ENCODE measurements around the gene SMTNL2. TPM values are rescaled to one million over a fixed set of nuclear protein-coding genes. Genes with fewer than 3 reads are reported as not detected.

The SMTNL2 gene
- total and polyA plus RNA-seq, 2 of the 4 experiments (the other 2 are of a cell fraction), result not detected

- DNase-seq (no peak), ATAC-seq (ENCODE audit: low read depth) (no peak)
- ChIA-PET POLR2A (ENCODE audit: unreplicated experiment) (no interaction called here), CTCF (interaction anchor here (1.0 kb wide), 1 partner anchor 25 kb away, joined by 3 read pairs; no protein-coding TSS in a partner anchor)
- Histone ChIP-seq H3K4me2 (ENCODE audit: low read depth, low read length) (no peak overlapping the region), H3K56ac (ENCODE audit: extremely low read depth, insufficient read depth, low read length) (no peak overlapping the region), H4K91ac (ENCODE audit: insufficient read depth, low read depth, low read length) (no peak overlapping the region), H3K4me3 (ENCODE audit: insufficient read depth, low read depth, low read length) (no peak overlapping the region), H2BK20ac (ENCODE audit: low read depth, low read length) (no peak overlapping the region), H3K9me3 (ENCODE audit: control insufficient read depth, insufficient read depth, low read length) (no peaks in the 10 kb centered on the region), H3K4ac (ENCODE audit: low read depth, low read length) (no peak overlapping the region), H3K23ac (ENCODE audit: low read depth, low read length) (no peak overlapping the region), H2BK120ac (ENCODE audit: low read depth, low read length) (no peak overlapping the region), H4K20me1 (ENCODE audit: insufficient read depth, low read length) (peaks cover 15% of the 10 kb centered on the region), H2AFZ (replicated peaks; ENCODE audit: low read length, poor library complexity) (no peak overlapping the region), H3K36me3 (ENCODE audit: control insufficient read depth, insufficient read depth, low read length) (peaks cover 62% of the 10 kb centered on the region), H4K8ac (ENCODE audit: low read depth in 2 of 2, low read length in 2 of 2) (no peak overlapping the region), H2AK5ac (ENCODE audit: low read depth, low read length) (no peak overlapping the region), H4K5ac (ENCODE audit: low read depth, low read length) (no peak overlapping the region), H3K9me1 (ENCODE audit: insufficient read depth, low read length) (no peaks in the 10 kb centered on the region), H3K27ac (ENCODE audit: insufficient read depth, low read length) (no peak overlapping the region), H3K14ac (replicated peaks; ENCODE audit: low read depth, low read length) (no peak overlapping the region), H3K79me1 (ENCODE audit: low read depth in 1 of 2, low read length in 2 of 2) (no peaks in the 10 kb centered on the region; a peak in 1 of 4 replicates), H2AK9ac (replicated peaks; ENCODE audit: low read depth, low read length, poor library complexity) (no peak overlapping the region), H2BK15ac (ENCODE audit: low read depth, low read length) (no peak overlapping the region), H3K27me3 (ENCODE audit: control insufficient read depth, insufficient read depth, low read length) (no peaks in the 10 kb centered on the region), H3K18ac (ENCODE audit: low read depth, low read length) (no peak overlapping the region), H3K4me1 (ENCODE audit: control insufficient read depth, insufficient read depth, low read length) (peaks cover 3% of the 10 kb centered on the region; the same call in 1 of the 2 replicates), H3K9ac (ENCODE audit: low read depth, low read length) (no peak overlapping the region), H2BK5ac (ENCODE audit: low read depth, low read length, poor library complexity, severe bottlenecking) (no peak overlapping the region)
- in situ Hi-C loops (cut with MboI; ENCODE audit: low sequenced_read_pairs), result no loop called here
- BruUV-seq (replicated peaks), result no TSS peak
- TF ChIP-seq RCOR1 (IDR thresholded peaks at IDR 0.05; ENCODE audit: insufficient replicate concordance, low read length) (no peak), FOS (IDR thresholded peaks at IDR 0.05; ENCODE audit: low read depth, low read length) (no peak)
- WGBS, 2 experiments (ENCODE audit: extremely low coverage in 2 of 2, insufficient read length in 1 of 2), result 97% methylated on average over 6 of the region's 15 CpGs; no CpG with 5 or more reads in 1 of the 2 experiments
- intact Hi-C loops (cut with micrococcal nuclease), result no loop called here
- dilution Hi-C loops (cut with HindIII; ENCODE audit: low sequenced_read_pairs, unreplicated experiment), result no loop called here
Measured at GRCh38 chr17:4540687-4541327, 43.5 kb upstream of the SMTNL2 start.

Measured in IMR-90 (cell line).